Endothelial cell of umbilical vein (primary cell): Measurements from ENCODE around the gene ADGRL3. TPM values are rescaled to one million over a fixed set of nuclear protein-coding genes. Genes with fewer than 3 reads are reported as not detected.

Source experiments
- BruUV-seq: library from RNA; stranded (reverse); fragments of 400-500 nt; replicated peaks from 2 replicates; lab custom pipeline; 2021; lab: Mats Ljungman, UMichigan
- CTCF ChIA-PET: fragments of 300-600, 350-600 bp; sonication (Branson Sonifier 250); formaldehyde crosslinking; loops from one replicate; lab custom pipeline; 2021; ENCODE audit warnings: antibody characterized with exemption, inconsistent platforms; lab: Charles Lee
- POLR2A ChIA-PET: fragments of 300-600, 350-600 bp; sonication (Branson Sonifier 250); formaldehyde crosslinking; loops from one replicate; lab custom pipeline; 2021; ENCODE audit warnings: antibody characterized with exemption, inconsistent platforms; lab: Charles Lee
- DNase-seq: peaks from one replicate; pipeline ENCODE4 v3.0.0-alpha.2; 2011; ENCODE audit warnings: low read depth, low spot score
- FAIRE-seq: peaks from 2 replicates; lab custom pipeline; 2011; peaks lifted over from hg19 to GRCh38; lab: Jason Lieb, UNC
- H2AFZ ChIP-seq: 2 replicates; pipeline ENCODE4 v1.6.0; 2012; ENCODE audit warnings: low read depth, low read length, control low read depth, inconsistent platforms
- H3K27ac ChIP-seq: 2 replicates; pipeline ENCODE4 v1.5.1; 2011; ENCODE audit warnings: low read depth, mild to moderate bottlenecking, control low read depth, low read length, moderate library complexity; ENCODE audit not compliant: insufficient read depth
- H3K27me3 ChIP-seq, 2 experiments: 2 replicates each; pipeline versions ENCODE4 v1.6.0 to v1.6.1; 2011; ENCODE audit warnings: low read length in 2 of 2, mixed read lengths in 1 of 2; ENCODE audit not compliant: control insufficient read depth in 2 of 2, insufficient read depth in 2 of 2
- H3K36me3 ChIP-seq, 2 experiments: 2 replicates in 1 of 2; 3 replicates in 1 of 2; pipeline ENCODE4 v1.5.1; 2011; ENCODE audit warnings: low read length in 2 of 2, mild to moderate bottlenecking in 1 of 2, moderate library complexity in 1 of 2; ENCODE audit not compliant: control insufficient read depth in 2 of 2, insufficient read depth in 2 of 2; ENCODE audit errors: extremely low read depth in 1 of 2
- H3K4me1 ChIP-seq: 3 replicates; pipeline ENCODE4 v1.5.1; 2011; ENCODE audit warnings: mild to moderate bottlenecking, low read length; ENCODE audit not compliant: control insufficient read depth, insufficient read depth; ENCODE audit errors: extremely low read depth
- H3K4me2 ChIP-seq: 2 replicates; pipeline ENCODE4 v1.6.1; 2011; ENCODE audit warnings: low read length, control low read depth, mixed read lengths; ENCODE audit not compliant: insufficient read depth
- H3K4me3 ChIP-seq, 3 experiments: fragments of 200-600 bp in 1 of 3; sonication (generic), shearing (Covaris generic) in 1 of 3; replicated peaks in 1 of 3; 2 replicates each; pipeline ENCODE4 v1.5.1; 2011 to 2016; ENCODE audit warnings: control low read depth in 3 of 3, low read length in 3 of 3, mild to moderate bottlenecking in 2 of 3, inconsistent platforms in 1 of 3, low read depth in 1 of 3, moderate library complexity in 1 of 3; ENCODE audit not compliant: insufficient read depth in 1 of 3
- H3K79me2 ChIP-seq: 2 replicates; pipeline ENCODE4 v1.6.0; 2012; ENCODE audit warnings: low read length, inconsistent platforms; ENCODE audit not compliant: control insufficient read depth, insufficient read depth
- H3K9ac ChIP-seq: replicated peaks from 2 replicates; pipeline ENCODE3; 2011; ENCODE audit warnings: low read length, control low read depth; ENCODE audit not compliant: insufficient read depth; ENCODE audit errors: extremely low read depth
- H3K9me1 ChIP-seq: replicated peaks from 3 replicates; pipeline ENCODE4 v1.6.0; 2011; ENCODE audit warnings: mild to moderate bottlenecking, low read length; ENCODE audit not compliant: control insufficient read depth, insufficient read depth; ENCODE audit errors: extremely low read depth
- H3K9me3 ChIP-seq: replicated peaks from 2 replicates; pipeline ENCODE4 v1.5.1; 2012; ENCODE audit warnings: low read length, inconsistent platforms; ENCODE audit not compliant: control insufficient read depth, insufficient read depth
- H4K20me1 ChIP-seq: replicated peaks from 2 replicates; pipeline ENCODE3; 2011; ENCODE audit warnings: mild to moderate bottlenecking, low read length; ENCODE audit not compliant: control insufficient read depth, insufficient read depth; ENCODE audit errors: extremely low read depth
- EZH2 ChIP-seq: IDR thresholded peaks from 2 replicates; pipeline ENCODE4 v1.6.1; 2012; ENCODE audit warnings: borderline replicate concordance, low read depth, mild to moderate bottlenecking, moderate library complexity, low read length, inconsistent platforms; ENCODE audit not compliant: severe bottlenecking
- FOS ChIP-seq: IDR thresholded peaks from 2 replicates; pipeline ENCODE4 v1.6.1; 2011; ENCODE audit warnings: mild to moderate bottlenecking, low read length, moderate library complexity, borderline replicate concordance; ENCODE audit not compliant: insufficient read depth
- MYC ChIP-seq: IDR thresholded peaks from one replicate; pipeline ENCODE4 v1.6.1; 2011; ENCODE audit warnings: mild to moderate bottlenecking, low read depth, low read length
- POLR2A ChIP-seq: IDR thresholded peaks from 2 replicates; pipeline ENCODE4 v1.6.1; 2012; ENCODE audit warnings: low read depth, mild to moderate bottlenecking, control low read depth, low read length
- POLR2AphosphoS5 ChIP-seq: IDR thresholded peaks from 2 replicates; pipeline ENCODE4 v1.6.1; 2012; ENCODE audit warnings: low read depth, mild to moderate bottlenecking, control low read depth, low read length, moderate library complexity; ENCODE audit not compliant: insufficient read depth
- dilution Hi-C: fragments of 300-500 bp; cut with MboI; formaldehyde crosslinking; loops from one replicate; pipeline ENCODE4 v1.15.0; 2019; ENCODE audit warnings: low sequenced_read_pairs; ENCODE audit not compliant: extremely low pct_ligation_motif_present
- intact Hi-C: fragments of 100-400 bp; cut with micrococcal nuclease; formaldehyde crosslinking; loops from one replicate; pipeline ENCODE4 v1.10.0; 2022
- polyA plus RNA-seq, 4 experiments: library from polyadenylated mRNA; depleted of rRNA in 3 of 4; stranded (reverse) in 3 of 4; unstranded in 1 of 4; fragments of >200 nt; gene quantifications; 2 replicates each; pipeline versions ENCODE4 v1.2.1 to v1.2.3, GENCODE V29; 2011 to 2012; ENCODE audit warnings: missing spikeins in 1 of 4
- total RNA-seq: library from RNA; stranded (reverse); gene quantifications from 2 replicates; pipeline ENCODE4 v1.2.3, GENCODE V29; 2021
- TF ChIP-seq, protein P1 (sequence below), 2 donors: IDR thresholded peaks; 1 replicate in 1 of 2; 2 replicates in 1 of 2; pipeline ENCODE4 v1.5.1; 2011; ENCODE audit warnings: low read length in 2 of 2, mild to moderate bottlenecking in 2 of 2, moderate library complexity in 2 of 2, control low read depth in 1 of 2, inconsistent platforms in 1 of 2, low read depth in 1 of 2; ENCODE audit not compliant: insufficient read depth in 1 of 2; ENCODE audit errors: extremely low read depth in 1 of 2
- TF ChIP-seq, protein P2 (sequence below): IDR thresholded peaks from 2 replicates; pipeline ENCODE4 v1.6.1; 2011; ENCODE audit not compliant: insufficient read depth, insufficient read length

ADGRL3 gene
- total and polyA plus RNA-seq, 2 donors (not counting 3 experiments of a cell fraction or from before 2014, with no cell fraction given) = not detected

- FAIRE-seq = no peak
Measured at GRCh38 chr4:61785761-61786160, 585.6 kb downstream of the ADGRL3 start.

More at GRCh38 chr4:61785761-61786160, 585.6 kb downstream of the ADGRL3 start:
- CTCF ChIA-PET = no interaction called here
- H3K9ac ChIP-seq = no peak overlapping the region
- H3K27me3 ChIP-seq = no peaks in the 10 kb centered on the region
- intact Hi-C loops (no loop called here), dilution Hi-C loops (no loop called here)
- no peak overlapping the region for H3K27ac ChIP-seq
- BruUV-seq = no TSS peak
- POLR2A ChIA-PET = no interaction called here
- H3K36me3 ChIP-seq = no peaks in the 10 kb centered on the region
- no peak for DNase-seq
- no peaks in the 10 kb centered on the region for H4K20me1 ChIP-seq
- H3K9me1 ChIP-seq = no peaks in the 10 kb centered on the region
- H3K4me2 ChIP-seq = no peak overlapping the region
- no peaks in the 10 kb centered on the region for H3K4me1 ChIP-seq
- no peaks in the 10 kb centered on the region for H3K79me2 ChIP-seq
- no peak for TF ChIP-seq MYC
- no peak for TF ChIP-seq FOS
- TF ChIP-seq, protein P1, sequence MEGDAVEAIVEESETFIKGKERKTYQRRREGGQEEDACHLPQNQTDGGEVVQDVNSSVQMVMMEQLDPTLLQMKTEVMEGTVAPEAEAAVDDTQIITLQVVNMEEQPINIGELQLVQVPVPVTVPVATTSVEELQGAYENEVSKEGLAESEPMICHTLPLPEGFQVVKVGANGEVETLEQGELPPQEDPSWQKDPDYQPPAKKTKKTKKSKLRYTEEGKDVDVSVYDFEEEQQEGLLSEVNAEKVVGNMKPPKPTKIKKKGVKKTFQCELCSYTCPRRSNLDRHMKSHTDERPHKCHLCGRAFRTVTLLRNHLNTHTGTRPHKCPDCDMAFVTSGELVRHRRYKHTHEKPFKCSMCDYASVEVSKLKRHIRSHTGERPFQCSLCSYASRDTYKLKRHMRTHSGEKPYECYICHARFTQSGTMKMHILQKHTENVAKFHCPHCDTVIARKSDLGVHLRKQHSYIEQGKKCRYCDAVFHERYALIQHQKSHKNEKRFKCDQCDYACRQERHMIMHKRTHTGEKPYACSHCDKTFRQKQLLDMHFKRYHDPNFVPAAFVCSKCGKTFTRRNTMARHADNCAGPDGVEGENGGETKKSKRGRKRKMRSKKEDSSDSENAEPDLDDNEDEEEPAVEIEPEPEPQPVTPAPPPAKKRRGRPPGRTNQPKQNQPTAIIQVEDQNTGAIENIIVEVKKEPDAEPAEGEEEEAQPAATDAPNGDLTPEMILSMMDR (IDR thresholded peaks at IDR 0.05; ENCODE audit: extremely low read depth in 1 of 2, insufficient read depth in 1 of 2, low read depth in 1 of 2, low read length in 2 of 2) = no peak
- TF ChIP-seq POLR2AphosphoS5 = no peak
- no peak for TF ChIP-seq EZH2
- TF ChIP-seq, protein P2, sequence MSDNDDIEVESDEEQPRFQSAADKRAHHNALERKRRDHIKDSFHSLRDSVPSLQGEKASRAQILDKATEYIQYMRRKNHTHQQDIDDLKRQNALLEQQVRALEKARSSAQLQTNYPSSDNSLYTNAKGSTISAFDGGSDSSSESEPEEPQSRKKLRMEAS = no peak
- no peak for TF ChIP-seq POLR2A
- H3K4me3 ChIP-seq = no peak overlapping the region
- no peaks in the 10 kb centered on the region for H3K9me3 ChIP-seq
- H2AFZ ChIP-seq = no peak overlapping the region
